ENCODE results near the gene ATG2B. TPM values are rescaled to one million over a fixed set of nuclear protein-coding genes. Genes with fewer than 3 reads are reported as not detected.

Gene ATG2B
- polyA plus RNA-seq, 2 of the 4 experiments (the other 2 are of a cell fraction) = 7.1 to 17.0 TPM

DNA sequence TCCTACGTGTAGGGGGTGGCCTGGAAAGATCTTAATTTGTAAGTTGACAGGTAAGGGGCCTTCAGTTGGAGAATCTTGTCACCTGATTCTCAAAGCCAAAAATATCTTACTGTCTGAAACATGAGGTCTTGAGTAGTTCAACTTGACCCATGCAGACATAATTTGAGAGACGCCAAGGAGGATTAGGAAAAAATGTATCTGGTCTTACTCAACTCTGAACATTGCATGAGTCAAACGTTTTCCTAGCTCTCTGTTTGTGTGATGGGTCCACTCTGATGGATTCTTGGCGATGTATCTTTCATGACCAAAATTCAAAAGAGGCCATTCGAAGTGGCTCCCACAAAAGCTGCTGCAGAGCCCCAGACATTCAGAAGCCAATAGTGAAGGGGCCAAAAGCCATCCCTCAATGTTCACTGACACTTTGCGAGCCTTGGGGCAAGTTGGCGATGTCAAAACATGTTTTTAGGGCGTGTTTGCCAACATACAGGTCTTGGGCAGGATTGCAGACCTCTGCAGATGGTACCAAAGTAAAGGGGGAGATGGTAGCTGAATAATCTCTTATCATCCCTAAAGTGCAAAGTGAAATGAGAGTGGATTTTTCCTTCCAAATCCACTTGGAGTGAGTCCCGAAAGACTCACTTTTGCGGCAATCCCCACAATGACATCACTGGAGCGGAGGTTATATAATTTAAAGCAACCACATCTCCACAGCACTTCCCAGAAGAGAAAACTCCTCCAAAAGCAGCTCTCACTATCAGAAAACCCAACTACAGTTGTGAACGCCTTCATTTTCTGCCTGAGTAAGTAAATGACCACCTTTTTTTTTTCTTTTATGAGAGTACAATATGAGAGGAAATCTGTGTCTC is 107.4 kb downstream of the ATG2B start, which contains the start of gene BDKRB1:
TSS of gene BDKRB1 (plus strand) at position 710 of the 866 bp plus-strand sequence. CDS start 7,473 bp downstream, outside the sequence.
- POLR2A ChIA-PET = no interaction called here
- WGBS (ENCODE audit: missing lambda C conversion rate) = 64% methylated on average over 12 of the region's 12 CpGs
- Histone ChIP-seq H3K4me2 (peak within 1 kb of the TSS; percentile 33; the same call in 2 of the 3 replicates), H3K27ac (peak within 1 kb of the TSS; percentile 65 to 91), H3K4me3 (no peak within 1 kb of the TSS), H3K9me3 (peaks cover 8% of the 10 kb centered on the region), H3K4me1 (peaks cover 47% of the 10 kb centered on the region)
- CTCF ChIA-PET = interaction anchor here (1.4 to 7.9 kb wide), 7 partner anchors 9 to 155 kb away, joined by 4 to 62 read pairs (median 5); no protein-coding TSS in a partner anchor
- TF ChIP-seq RAD21 (conservative IDR thresholded peaks at IDR 0.05 in 1 of 2, IDR thresholded peaks at IDR 0.05 in 1 of 2) (no peak), JUNB (IDR thresholded peaks at IDR 0.05) (peak; percentile 31; the same call in 1 of the 2 replicates), HES2 (IDR thresholded peaks at IDR 0.05) (0 out of 2 replicates have a peak, but pooled peaks have one; percentile 10), BCL3 (IDR thresholded peaks at IDR 0.05) (no peak), RARB (CRISPR knock-in tag; IDR thresholded peaks at IDR 0.05) (no peak), CEBPB (IDR thresholded peaks at IDR 0.05) (peak in 1 of 2 experiments; percentile 59; a peak in 2 of 4 replicates), EP300 (IDR thresholded peaks at IDR 0.05) (peak in 1 of 2 experiments; percentile 40; a peak in 1 of 5 replicates), HMGXB4 (CRISPR knock-in tag; IDR thresholded peaks at IDR 0.05; ENCODE audit: borderline replicate concordance) (no peak), PBX3 (IDR thresholded peaks at IDR 0.05) (no peak), ZSCAN20 (CRISPR knock-in tag; IDR thresholded peaks at IDR 0.05) (no peak), FOSL2 (IDR thresholded peaks at IDR 0.05) (no peak), FOSL2 (CRISPR knock-in tag; IDR thresholded peaks at IDR 0.05) (peak; percentile 22; the same call in 1 of the 2 replicates), MAFK (IDR thresholded peaks at IDR 0.05; ENCODE audit: partially characterized antibody) (no peak), BHLHE40 (IDR thresholded peaks at IDR 0.05; ENCODE audit: low read depth, low read length) (no peak), NPAS2 (CRISPR knock-in tag; IDR thresholded peaks at IDR 0.05; ENCODE audit: borderline replicate concordance) (no peak), CHD2 (IDR thresholded peaks at IDR 0.05; ENCODE audit: low read length, partially characterized antibody) (no peak), TFCP2L1 (CRISPR knock-in tag; IDR thresholded peaks at IDR 0.05) (no peak), GATA3 (IDR thresholded peaks at IDR 0.05; ENCODE audit: borderline replicate concordance) (no peak), CTCF (IDR thresholded peaks at IDR 0.05) (no peak)
- TF ChIP-seq, protein P1, sequence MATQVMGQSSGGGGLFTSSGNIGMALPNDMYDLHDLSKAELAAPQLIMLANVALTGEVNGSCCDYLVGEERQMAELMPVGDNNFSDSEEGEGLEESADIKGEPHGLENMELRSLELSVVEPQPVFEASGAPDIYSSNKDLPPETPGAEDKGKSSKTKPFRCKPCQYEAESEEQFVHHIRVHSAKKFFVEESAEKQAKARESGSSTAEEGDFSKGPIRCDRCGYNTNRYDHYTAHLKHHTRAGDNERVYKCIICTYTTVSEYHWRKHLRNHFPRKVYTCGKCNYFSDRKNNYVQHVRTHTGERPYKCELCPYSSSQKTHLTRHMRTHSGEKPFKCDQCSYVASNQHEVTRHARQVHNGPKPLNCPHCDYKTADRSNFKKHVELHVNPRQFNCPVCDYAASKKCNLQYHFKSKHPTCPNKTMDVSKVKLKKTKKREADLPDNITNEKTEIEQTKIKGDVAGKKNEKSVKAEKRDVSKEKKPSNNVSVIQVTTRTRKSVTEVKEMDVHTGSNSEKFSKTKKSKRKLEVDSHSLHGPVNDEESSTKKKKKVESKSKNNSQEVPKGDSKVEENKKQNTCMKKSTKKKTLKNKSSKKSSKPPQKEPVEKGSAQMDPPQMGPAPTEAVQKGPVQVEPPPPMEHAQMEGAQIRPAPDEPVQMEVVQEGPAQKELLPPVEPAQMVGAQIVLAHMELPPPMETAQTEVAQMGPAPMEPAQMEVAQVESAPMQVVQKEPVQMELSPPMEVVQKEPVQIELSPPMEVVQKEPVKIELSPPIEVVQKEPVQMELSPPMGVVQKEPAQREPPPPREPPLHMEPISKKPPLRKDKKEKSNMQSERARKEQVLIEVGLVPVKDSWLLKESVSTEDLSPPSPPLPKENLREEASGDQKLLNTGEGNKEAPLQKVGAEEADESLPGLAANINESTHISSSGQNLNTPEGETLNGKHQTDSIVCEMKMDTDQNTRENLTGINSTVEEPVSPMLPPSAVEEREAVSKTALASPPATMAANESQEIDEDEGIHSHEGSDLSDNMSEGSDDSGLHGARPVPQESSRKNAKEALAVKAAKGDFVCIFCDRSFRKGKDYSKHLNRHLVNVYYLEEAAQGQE (IDR thresholded peaks at IDR 0.05) = no peak
- TF ChIP-seq, protein P2, sequence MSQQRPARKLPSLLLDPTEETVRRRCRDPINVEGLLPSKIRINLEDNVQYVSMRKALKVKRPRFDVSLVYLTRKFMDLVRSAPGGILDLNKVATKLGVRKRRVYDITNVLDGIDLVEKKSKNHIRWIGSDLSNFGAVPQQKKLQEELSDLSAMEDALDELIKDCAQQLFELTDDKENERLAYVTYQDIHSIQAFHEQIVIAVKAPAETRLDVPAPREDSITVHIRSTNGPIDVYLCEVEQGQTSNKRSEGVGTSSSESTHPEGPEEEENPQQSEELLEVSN (IDR thresholded peaks at IDR 0.05; ENCODE audit: borderline replicate concordance, low read depth) = no peak
- FAIRE-seq (no peak), ATAC-seq (peak in 1 of 2 experiments; percentile 53; a peak in 3 of 6 replicates), DNase-seq (ENCODE audit: low read depth in 1 of 2, low spot score in 1 of 2) (no peak)
